Stimulated activated CD4-positive, alpha-beta T cell treated with anti-CD3 and anti-CD28 coated beads, Interleukin-4, amount 100 ng/mL, for 4 hours (primary cell): ENCODE measurements around the gene ZKSCAN2.

Experiments used
- DNase-seq, 2 experiments: peaks; one replicate each; pipeline ENCODE4 v3.0.0-alpha.2; 2020

The ZKSCAN2 gene

GRCh38 chr16:25222959-25223358 is 34.7 kb downstream of the ZKSCAN2 start:
- no peak for DNase-seq

GRCh38 chr16:25219070-25219737 is 38.4 kb downstream of the ZKSCAN2 start:
- no peak for DNase-seq

- no peak for DNase-seq
Observed at GRCh38 chr16:25217921-25218320, 39.7 kb downstream of the ZKSCAN2 start.

- no peak for DNase-seq
Observed at GRCh38 chr16:25217112-25217511, 40.5 kb downstream of the ZKSCAN2 start.

GRCh38 chr16:25213709-25214397 is 43.8 kb downstream of the ZKSCAN2 start:
- DNase-seq: no peak

GRCh38 chr16:25212636-25213035 is 45.0 kb downstream of the ZKSCAN2 start:
- DNase-seq: no peak

- no peak for DNase-seq
Observed at GRCh38 chr16:25210758-25211157, 46.9 kb downstream of the ZKSCAN2 start.

- DNase-seq: no peak
Observed at GRCh38 chr16:25199457-25199856, 58.2 kb downstream of the ZKSCAN2 start.

- DNase-seq: no peak
Observed at GRCh38 chr16:25198021-25198420, 59.6 kb downstream of the ZKSCAN2 start.

- DNase-seq: no peak
Observed at GRCh38 chr16:25194273-25194878, 63.3 kb downstream of the ZKSCAN2 start.

GRCh38 chr16:25192096-25192495 is 65.5 kb downstream of the ZKSCAN2 start:
- DNase-seq: no peak

- no peak for DNase-seq
Observed at GRCh38 chr16:25189305-25189704, 68.3 kb downstream of the ZKSCAN2 start.

- DNase-seq: no peak
Observed at GRCh38 chr16:25187491-25187795, 70.2 kb downstream of the ZKSCAN2 start.
